ENCODE results near the gene PLXNC1. TPM values are rescaled to one million over a fixed set of nuclear protein-coding genes. Genes with fewer than 3 reads are reported as not detected.

The PLXNC1 gene
- total and polyA plus RNA-seq, 2 experiments from 2014 or later = 0.78 to 1.9 TPM

GRCh38 chr12:94255428-94255827, 107.1 kb downstream of the PLXNC1 start:
- in situ Hi-C loops (cut with MboI) = no loop called here
- Histone ChIP-seq H3K4me1 (ENCODE audit: insufficient read depth) (no peaks in the 10 kb centered on the region), H3K27me3 (replicated peaks; ENCODE audit: insufficient read depth) (no peaks in the 10 kb centered on the region; the same call in 1 of the 2 replicates), H3K36me3 (ENCODE audit: low read depth) (no peaks in the 10 kb centered on the region), H4K20me1 (ENCODE audit: insufficient read depth) (no peaks in the 10 kb centered on the region), H3F3A (ENCODE audit: insufficient read depth) (no peaks in the 10 kb centered on the region), H3K79me2 (ENCODE audit: insufficient read depth) (no peaks in the 10 kb centered on the region), H3K9me3 (ENCODE audit: low read depth) (no peaks in the 10 kb centered on the region), H3K9ac (no peak overlapping the region), H3K4me3 (no peak overlapping the region), H3K4me2 (ENCODE audit: unreplicated experiment) (no peak overlapping the region), H3K27ac (no peak overlapping the region), H3K9me2 (ENCODE audit: insufficient read depth) (no peaks in the 10 kb centered on the region), H2AFZ (no peak overlapping the region)
- TF ChIP-seq EZH2phosphoT487 (IDR thresholded peaks at IDR 0.05; ENCODE audit: insufficient read depth, low read depth) (no peak), EZH2 (IDR thresholded peaks at IDR 0.05; ENCODE audit: insufficient read depth, poor library complexity, severe bottlenecking) (no peak)
- no peak for DNase-seq

- no peak overlapping the region for H3K4me3 ChIP-seq
- H3K27me3 ChIP-seq (replicated peaks; ENCODE audit: insufficient read depth) = no peaks in the 10 kb centered on the region
- TF ChIP-seq EZH2phosphoT487 (IDR thresholded peaks at IDR 0.05; ENCODE audit: insufficient read depth, low read depth) = no peak
- peaks cover 13% of the 10 kb centered on the region for H3K4me1 ChIP-seq (ENCODE audit: insufficient read depth)
- H3K9me3 ChIP-seq (ENCODE audit: low read depth) = no peaks in the 10 kb centered on the region
- H2AFZ ChIP-seq = no peak overlapping the region
- in situ Hi-C loops (cut with MboI) = no loop called here
- H3K36me3 ChIP-seq (ENCODE audit: low read depth) = no peaks in the 10 kb centered on the region
- no peak overlapping the region for H3K4me2 ChIP-seq (ENCODE audit: unreplicated experiment)
- H4K20me1 ChIP-seq (ENCODE audit: insufficient read depth) = no peaks in the 10 kb centered on the region
- no peak overlapping the region for H3K27ac ChIP-seq
- H3F3A ChIP-seq (ENCODE audit: insufficient read depth) = peaks cover 12% of the 10 kb centered on the region
- H3K9me2 ChIP-seq (ENCODE audit: insufficient read depth) = no peaks in the 10 kb centered on the region
- no peaks in the 10 kb centered on the region for H3K79me2 ChIP-seq (ENCODE audit: insufficient read depth)
- DNase-seq = no peak
- WGBS, 2 experiments (ENCODE audit: low coverage in 1 of 2, low lambda C conversion rate in 2 of 2, missing lambda C conversion rate in 2 of 2) = 89 to 94% methylated on average over 2 of the region's 2 CpGs
- no peak overlapping the region for H3K9ac ChIP-seq
Measured at GRCh38 chr12:94258593-94258992, 110.2 kb downstream of the PLXNC1 start.

- no peak for TF ChIP-seq EZH2 (IDR thresholded peaks at IDR 0.05; ENCODE audit: insufficient read depth, poor library complexity, severe bottlenecking)
- TF ChIP-seq EZH2phosphoT487 (IDR thresholded peaks at IDR 0.05; ENCODE audit: insufficient read depth, low read depth) = no peak
- Histone ChIP-seq H3K4me1 (ENCODE audit: insufficient read depth) (peaks cover 25% of the 10 kb centered on the region), H3K36me3 (ENCODE audit: low read depth) (no peaks in the 10 kb centered on the region), H4K20me1 (ENCODE audit: insufficient read depth) (no peaks in the 10 kb centered on the region), H3K27me3 (replicated peaks; ENCODE audit: insufficient read depth) (no peaks in the 10 kb centered on the region), H2AFZ (no peak overlapping the region), H3K79me2 (ENCODE audit: insufficient read depth) (no peaks in the 10 kb centered on the region), H3F3A (ENCODE audit: insufficient read depth) (peaks cover 24% of the 10 kb centered on the region), H3K4me2 (ENCODE audit: unreplicated experiment) (no peak overlapping the region), H3K9me2 (ENCODE audit: insufficient read depth) (no peaks in the 10 kb centered on the region), H3K4me3 (no peak overlapping the region), H3K27ac (no peak overlapping the region), H3K9me3 (ENCODE audit: low read depth) (no peaks in the 10 kb centered on the region), H3K9ac (no peak overlapping the region)
- DNase-seq = no peak
- 93 to 94% methylated on average over 3 of the region's 3 CpGs for WGBS, 2 experiments (ENCODE audit: low coverage in 1 of 2, low lambda C conversion rate in 2 of 2, missing lambda C conversion rate in 2 of 2)
- in situ Hi-C loops (cut with MboI) = no loop called here
Measured at GRCh38 chr12:94260017-94260416, 111.6 kb downstream of the PLXNC1 start.

GRCh38 chr12:94260717-94261116, 112.3 kb downstream of the PLXNC1 start:
- 94 to 96% methylated on average over 13 of the region's 13 CpGs for WGBS, 2 experiments (ENCODE audit: low coverage in 1 of 2, low lambda C conversion rate in 2 of 2, missing lambda C conversion rate in 2 of 2)
- no peaks in the 10 kb centered on the region for H3K27me3 ChIP-seq (replicated peaks; ENCODE audit: insufficient read depth)
- H3K4me1 ChIP-seq (ENCODE audit: insufficient read depth) = peaks cover 32% of the 10 kb centered on the region
- no peaks in the 10 kb centered on the region for H3K9me2 ChIP-seq (ENCODE audit: insufficient read depth)
- no peak overlapping the region for H2AFZ ChIP-seq
- H3K4me2 ChIP-seq (ENCODE audit: unreplicated experiment) = no peak overlapping the region
- H3F3A ChIP-seq (ENCODE audit: insufficient read depth) = peaks cover 31% of the 10 kb centered on the region
- in situ Hi-C loops (cut with MboI) = no loop called here
- TF ChIP-seq EZH2 (IDR thresholded peaks at IDR 0.05; ENCODE audit: insufficient read depth, poor library complexity, severe bottlenecking) = no peak
- TF ChIP-seq EZH2phosphoT487 (IDR thresholded peaks at IDR 0.05; ENCODE audit: insufficient read depth, low read depth) = no peak
- H3K79me2 ChIP-seq (ENCODE audit: insufficient read depth) = no peaks in the 10 kb centered on the region
- H4K20me1 ChIP-seq (ENCODE audit: insufficient read depth) = no peaks in the 10 kb centered on the region
- no peaks in the 10 kb centered on the region for H3K36me3 ChIP-seq (ENCODE audit: low read depth)
- no peak for DNase-seq
- H3K9me3 ChIP-seq (ENCODE audit: low read depth) = no peaks in the 10 kb centered on the region
- H3K27ac ChIP-seq = no peak overlapping the region
- no peak overlapping the region for H3K9ac ChIP-seq
- H3K4me3 ChIP-seq = no peak overlapping the region

- H3K9me2 ChIP-seq (ENCODE audit: insufficient read depth) = no peaks in the 10 kb centered on the region
- no peak overlapping the region for H3K9ac ChIP-seq
- H3K36me3 ChIP-seq (ENCODE audit: low read depth) = no peaks in the 10 kb centered on the region
- no peak for DNase-seq
- peaks cover 36% of the 10 kb centered on the region for H3K4me1 ChIP-seq (ENCODE audit: insufficient read depth)
- H3K27ac ChIP-seq = no peak overlapping the region
- no peak overlapping the region for H3K4me2 ChIP-seq (ENCODE audit: unreplicated experiment)
- 74 to 75% methylated on average over 2 of the region's 2 CpGs for WGBS, 2 experiments (ENCODE audit: low coverage in 1 of 2, low lambda C conversion rate in 2 of 2, missing lambda C conversion rate in 2 of 2)
- no peak overlapping the region for H2AFZ ChIP-seq
- in situ Hi-C loops (cut with MboI) = no loop called here
- H3K9me3 ChIP-seq (ENCODE audit: low read depth) = no peaks in the 10 kb centered on the region
- H3K27me3 ChIP-seq (replicated peaks; ENCODE audit: insufficient read depth) = no peaks in the 10 kb centered on the region
- no peaks in the 10 kb centered on the region for H4K20me1 ChIP-seq (ENCODE audit: insufficient read depth)
- peaks cover 35% of the 10 kb centered on the region for H3F3A ChIP-seq (ENCODE audit: insufficient read depth)
- no peaks in the 10 kb centered on the region for H3K79me2 ChIP-seq (ENCODE audit: insufficient read depth)
- TF ChIP-seq EZH2 (IDR thresholded peaks at IDR 0.05; ENCODE audit: insufficient read depth, poor library complexity, severe bottlenecking) (no peak), EZH2phosphoT487 (IDR thresholded peaks at IDR 0.05; ENCODE audit: insufficient read depth, low read depth) (no peak)
- no peak overlapping the region for H3K4me3 ChIP-seq
Measured at GRCh38 chr12:94261119-94261518, 112.7 kb downstream of the PLXNC1 start.
